Right cardiac atrium (tissue), 5 donors: ENCODE data around the gene CPA5. TPM values are rescaled to one million over a fixed set of nuclear protein-coding genes. Genes with fewer than 3 reads are reported as not detected.

ENCODE experiments used
- ATAC-seq, 2 donors: fragments of 200-7000 bp; cut with Tn5 transposase; one replicate each; pipeline versions ENCODE4 v1.8.0 to v1.9.1; 2020; ENCODE audit warnings: moderate library complexity in 2 of 2, mild to moderate bottlenecking in 1 of 2
- DNase-seq, 3 donors: peaks; one replicate each; pipeline ENCODE4 v3.0.0-alpha.2; 2020
- H3K27ac ChIP-seq: one replicate; pipeline ENCODE4 v1.5.1; 2013; ENCODE audit warnings: mild to moderate bottlenecking, low read length, control low read depth, moderate library complexity
- H3K27me3 ChIP-seq: one replicate; pipeline ENCODE4 v1.6.1; 2013; ENCODE audit not compliant: control insufficient read depth, insufficient read depth
- H3K4me1 ChIP-seq: one replicate; pipeline ENCODE4 v1.6.1; 2013; ENCODE audit warnings: low read length; ENCODE audit not compliant: control insufficient read depth, insufficient read depth
- H3K4me3 ChIP-seq: one replicate; pipeline ENCODE4 v1.5.1; 2013; ENCODE audit warnings: low read length, control low read depth
- H3K9me3 ChIP-seq: one replicate; pipeline ENCODE4 v1.6.1; 2013; ENCODE audit warnings: low read length; ENCODE audit not compliant: control insufficient read depth
- WGBS: extraction: QIAGEN DNeasy Blood & Tissue Kit; methylation state at CpG from one replicate; pipeline ENCODE4 v1.1.7; 2013; 5-methylcytosine and 5-hydroxymethylcytosine counted together
- intact Hi-C, 4 donors: fragments of 100-400 bp; cut with DNase I; formaldehyde crosslinking; loops; one replicate each; pipeline versions ENCODE4 v1.11.0 to v1.14.0; 2022 to 2023
- polyA plus RNA-seq: library from polyadenylated mRNA; stranded (reverse); fragments of 200-250 nt; gene quantifications from one replicate; pipeline ENCODE4 v1.2.3, GENCODE V29; 2013
- total RNA-seq, 4 donors: library from RNA; stranded (reverse); fragmentation: NEBNext Ultra II Directional; extraction: Animal tissue kit (Norgen Biotek cat#: 25700); gene quantifications; one replicate each; pipeline ENCODE4 v1.2.1, GENCODE V29; 2021
- donor health status: healthy with polysubstance abuse.
- donor health status: DM: no; HTN: yes; CAD: no.
- donor health status: DM: no; HTN: no; CAD: no.
- donor health status: DM: no; HTN: yes; CAD: no; lungs with severe emphysema.
- donor health status: DM: yes; HTN: yes; CAD: no.

CPA5 gene
- total and polyA plus RNA-seq, 5 donors = not detected

- H3K4me1 ChIP-seq = peaks cover 4% of the 10 kb centered on the region
- WGBS = 84% methylated on average over 2 of the region's 2 CpGs
- no peak overlapping the region for H3K4me3 ChIP-seq
- ATAC-seq = no peak
- H3K27me3 ChIP-seq = no peaks in the 10 kb centered on the region
- DNase-seq = no peak
- H3K9me3 ChIP-seq = no peaks in the 10 kb centered on the region
- no peak overlapping the region for H3K27ac ChIP-seq
- intact Hi-C loops = no loop called here
Observed at GRCh38 chr7:130405003-130405402, 60.4 kb downstream of the CPA5 start.

GRCh38 chr7:130409067-130409711 lies 64.6 kb downstream of the CPA5 start:
- no peak for DNase-seq
- no peaks in the 10 kb centered on the region for H3K27me3 ChIP-seq
- no peak overlapping the region for H3K27ac ChIP-seq
- ATAC-seq = no peak
- no peak overlapping the region for H3K4me3 ChIP-seq
- no peaks in the 10 kb centered on the region for H3K9me3 ChIP-seq
- no peaks in the 10 kb centered on the region for H3K4me1 ChIP-seq
- 66% methylated on average over 3 of the region's 3 CpGs for WGBS
- intact Hi-C loops = no loop called here

- no peak overlapping the region for H3K27ac ChIP-seq
- 81% methylated on average over 4 of the region's 4 CpGs for WGBS
- no peak for ATAC-seq
- no peak overlapping the region for H3K4me3 ChIP-seq
- no peaks in the 10 kb centered on the region for H3K27me3 ChIP-seq
- intact Hi-C loops = no loop called here
- DNase-seq = no peak
- no peaks in the 10 kb centered on the region for H3K9me3 ChIP-seq
- H3K4me1 ChIP-seq = no peaks in the 10 kb centered on the region
Observed at GRCh38 chr7:130409712-130410072, 65.1 kb downstream of the CPA5 start.

- Histone ChIP-seq H3K4me1 (no peaks in the 10 kb centered on the region), H3K27ac (no peak overlapping the region), H3K4me3 (no peak overlapping the region), H3K9me3 (no peaks in the 10 kb centered on the region), H3K27me3 (no peaks in the 10 kb centered on the region)
- ATAC-seq (no peak), DNase-seq (no peak)
- intact Hi-C loops = no loop called here
- 74% methylated on average over 4 of the region's 4 CpGs for WGBS
Observed at GRCh38 chr7:130410868-130411541, 66.4 kb downstream of the CPA5 start.

GRCh38 chr7:130413201-130413600 lies 68.6 kb downstream of the CPA5 start:
- 97% methylated on average over 4 of the region's 4 CpGs for WGBS
- no peaks in the 10 kb centered on the region for H3K4me1 ChIP-seq
- no peaks in the 10 kb centered on the region for H3K27me3 ChIP-seq
- intact Hi-C loops = no loop called here
- ATAC-seq (no peak), DNase-seq (no peak)
- no peak overlapping the region for H3K27ac ChIP-seq
- no peaks in the 10 kb centered on the region for H3K9me3 ChIP-seq
- H3K4me3 ChIP-seq = no peak overlapping the region

GRCh38 chr7:130415006-130415405 lies 70.4 kb downstream of the CPA5 start:
- ATAC-seq = no peak
- intact Hi-C loops = no loop called here
- H3K9me3 ChIP-seq = no peaks in the 10 kb centered on the region
- no peak for DNase-seq
- H3K27me3 ChIP-seq = no peaks in the 10 kb centered on the region
- H3K4me3 ChIP-seq = no peak overlapping the region
- no peaks in the 10 kb centered on the region for H3K4me1 ChIP-seq
- H3K27ac ChIP-seq = no peak overlapping the region

- Histone ChIP-seq H3K27ac (no peak overlapping the region), H3K9me3 (no peaks in the 10 kb centered on the region), H3K4me3 (no peak overlapping the region), H3K27me3 (no peaks in the 10 kb centered on the region), H3K4me1 (no peaks in the 10 kb centered on the region)
- WGBS = 60% methylated on average over 5 of the region's 5 CpGs
- no peak for ATAC-seq
- intact Hi-C loops = no loop called here
- DNase-seq = no peak
Observed at GRCh38 chr7:130417213-130417612, 72.6 kb downstream of the CPA5 start.

- DNase-seq (no peak), ATAC-seq (no peak)
- no peaks in the 10 kb centered on the region for H3K9me3 ChIP-seq
- no peaks in the 10 kb centered on the region for H3K27me3 ChIP-seq
- 96% methylated on average over 7 of the region's 7 CpGs for WGBS
- intact Hi-C loops = no loop called here
- no peaks in the 10 kb centered on the region for H3K4me1 ChIP-seq
- H3K4me3 ChIP-seq = no peak overlapping the region
- no peak overlapping the region for H3K27ac ChIP-seq
Observed at GRCh38 chr7:130418306-130418705, 73.7 kb downstream of the CPA5 start.

Other genes starting within 250 kb of the CPA5 start
- gene TMEM209, start 139.4 kb upstream of the CPA5 start, total RNA-seq = 1 to 10 TPM; 8.9 to 9.8 (median 9.3) TPM
- gene TMEM209, start 139.4 kb upstream of the CPA5 start, polyA plus RNA-seq = 5.2 TPM
- not detected for gene SSMEM1, start 137.0 kb upstream of the CPA5 start, total RNA-seq
- gene SSMEM1, start 137.0 kb upstream of the CPA5 start, polyA plus RNA-seq = not detected
- under 1 TPM in 1 of 4 donors, not detected in 3; 0.67 TPM for gene CPA2, start 78.0 kb upstream of the CPA5 start, total RNA-seq
- gene CPA2, start 78.0 kb upstream of the CPA5 start, polyA plus RNA-seq = 0.05 TPM
- under 1 TPM in 3 of 4 donors, not detected in 1; 0.34 to 0.84 (median 0.65) TPM for gene CPA4, start 51.7 kb upstream of the CPA5 start, total RNA-seq
- gene CPA4, start 51.7 kb upstream of the CPA5 start, polyA plus RNA-seq = 0.02 TPM
- 1 to 10 TPM in 1 of 4 donors, not detected in 3; 1.0 TPM for gene CPA1, start 35.7 kb downstream of the CPA5 start, total RNA-seq
- gene CPA1, start 35.7 kb downstream of the CPA5 start, polyA plus RNA-seq = 0.36 TPM
- 1 to 10 TPM; 5.6 to 7.5 (median 6.3) TPM for gene CEP41, start 96.2 kb downstream of the CPA5 start, total RNA-seq
- 3.0 TPM for gene CEP41, start 96.2 kb downstream of the CPA5 start, polyA plus RNA-seq
- gene MEST, start 147.3 kb downstream of the CPA5 start, total RNA-seq = 10 to 100 TPM; 16.2 to 29.7 (median 20.3) TPM
- 8.2 TPM for gene MEST, start 147.3 kb downstream of the CPA5 start, polyA plus RNA-seq